Fibroblast of the aortic adventitia (primary cell): Measurements from ENCODE around the gene LMO7. TPM values are rescaled to one million over a fixed set of nuclear protein-coding genes. Genes with fewer than 3 reads are reported as not detected.

Source experiments
- DNase-seq: peaks from one replicate; pipeline ENCODE4 v3.0.0-alpha.2; 2010; ENCODE audit warnings: low read depth
- H3K4me3 ChIP-seq: 2 replicates; pipeline ENCODE4 v1.5.1; 2011; ENCODE audit warnings: low read depth, mild to moderate bottlenecking, control low read depth, low read length, moderate library complexity
- CTCF ChIP-seq: IDR thresholded peaks from 2 replicates; pipeline ENCODE4 v1.5.1; 2011; ENCODE audit warnings: mild to moderate bottlenecking, low read length, control low read depth, inconsistent platforms; ENCODE audit not compliant: insufficient read depth
- total RNA-seq: library from RNA; depleted of rRNA; stranded (reverse); fragments of >200 nt; gene quantifications from 2 replicates; pipeline ENCODE4 v1.2.3, GENCODE V29; 2012; ENCODE audit warnings: low replicate concordance

LMO7 gene
- total RNA-seq, 1 donor = 221 TPM

DNA sequence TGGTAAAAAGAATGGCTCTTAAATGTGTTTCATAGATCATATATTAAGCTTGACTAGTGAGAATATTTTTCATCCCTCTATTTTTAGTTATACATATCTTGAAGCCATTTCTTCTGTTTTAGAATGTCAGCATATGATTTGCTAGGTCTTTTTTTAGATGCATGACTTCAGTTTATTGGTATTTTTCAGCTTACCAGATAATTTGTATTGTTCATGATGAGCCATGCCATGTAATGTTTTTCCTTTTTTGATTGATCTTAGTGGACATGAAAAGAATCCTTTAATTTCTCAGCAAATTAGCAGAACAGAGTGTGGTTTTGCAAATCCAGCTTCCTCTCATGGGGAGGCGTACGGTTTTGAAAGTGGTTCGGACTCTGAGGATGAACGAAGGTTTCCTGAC lies 168.5 kb downstream of the LMO7 start:
- no peak for TF ChIP-seq CTCF
- no peak for DNase-seq
- no peak overlapping the region for H3K4me3 ChIP-seq

DNA sequence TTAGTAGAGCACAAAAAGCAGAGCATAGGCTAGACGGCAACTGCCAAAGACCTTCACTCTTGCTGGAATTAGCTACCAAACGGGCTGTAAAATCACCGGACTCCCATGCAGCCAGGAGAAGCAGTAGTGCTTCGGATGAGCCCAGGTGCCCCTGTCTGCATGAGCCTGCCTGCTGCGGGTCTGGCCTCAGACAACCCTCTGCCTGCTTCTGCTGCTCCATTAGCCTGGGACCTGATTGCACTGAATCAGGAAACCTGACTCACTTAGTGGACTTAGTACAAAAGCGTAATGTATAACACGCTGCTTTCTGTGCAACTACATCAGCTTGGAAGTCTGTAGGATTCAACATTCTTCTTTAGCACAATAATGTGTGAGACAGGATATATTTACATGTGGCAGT lies 170.0 kb downstream of the LMO7 start:
- no peak overlapping the region for H3K4me3 ChIP-seq
- DNase-seq = no peak
- TF ChIP-seq CTCF = no peak

- no peak overlapping the region for H3K4me3 ChIP-seq
- TF ChIP-seq CTCF = no peak
- DNase-seq = no peak
Measured at GRCh38 chr13:75811361-75811760, 175.2 kb downstream of the LMO7 start.

GRCh38 chr13:75811841-75812240 lies 175.7 kb downstream of the LMO7 start:
- no peak overlapping the region for H3K4me3 ChIP-seq
- DNase-seq = no peak

DNA sequence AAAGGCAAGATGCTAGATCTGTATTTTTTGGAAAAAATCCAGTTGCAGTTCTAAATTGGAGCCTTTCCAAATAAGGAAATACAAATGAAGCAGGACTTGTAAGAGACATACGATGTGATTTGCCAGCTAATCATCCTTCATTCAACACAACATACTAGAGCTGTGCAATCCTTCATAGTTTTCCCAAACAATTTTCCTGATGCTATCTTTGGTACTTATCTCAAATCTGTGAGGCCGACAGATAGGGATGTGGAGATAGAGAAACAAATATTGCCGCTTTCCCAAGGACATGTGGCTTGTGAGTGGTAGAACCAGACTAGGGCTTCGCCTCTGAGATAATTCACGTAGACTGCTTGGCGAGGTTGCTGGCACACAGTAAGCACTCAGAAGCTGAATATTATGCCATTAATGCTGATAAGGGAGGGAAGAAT lies 176.6 kb downstream of the LMO7 start:
- no peak for TF ChIP-seq CTCF
- DNase-seq = peak; percentile 64
- no peak overlapping the region for H3K4me3 ChIP-seq

More at GRCh38 chr13:75811841-75812240, 175.7 kb downstream of the LMO7 start:
- no peak for TF ChIP-seq CTCF

DNA sequence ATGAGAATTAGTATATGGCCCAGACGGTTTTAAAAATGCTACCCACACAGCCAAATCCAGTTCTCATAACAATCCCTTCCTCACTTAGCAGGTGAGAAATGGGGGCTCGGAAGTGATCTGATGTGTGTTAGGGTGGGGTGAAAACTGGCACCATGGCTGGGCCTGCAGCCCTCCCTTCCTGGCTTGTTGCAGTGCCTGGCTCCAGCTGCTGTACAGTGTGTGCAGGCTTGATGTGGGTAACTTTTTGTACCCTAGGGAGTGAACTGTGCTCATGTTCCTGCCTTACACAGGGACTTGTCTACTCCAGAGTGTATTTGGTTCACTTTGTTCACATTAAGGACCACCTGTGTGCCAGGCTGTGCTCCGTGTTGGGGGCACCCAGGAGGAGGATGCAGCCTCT lies 177.2 kb downstream of the LMO7 start:
- no peak overlapping the region for H3K4me3 ChIP-seq
- no peak for DNase-seq
- TF ChIP-seq CTCF = no peak

GRCh38 chr13:75818179-75818967 lies 182.2 kb downstream of the LMO7 start:
- no peak for TF ChIP-seq CTCF
- no peak overlapping the region for H3K4me3 ChIP-seq
- no peak for DNase-seq
